HK-2 (cell line): ENCODE data around the gene BRICD5.

Experiments
- DNase-seq: peaks from one replicate; pipeline ENCODE4 v3.0.0-alpha.2; 2018; ENCODE audit not compliant: unreplicated experiment

BRICD5 gene

DNA sequence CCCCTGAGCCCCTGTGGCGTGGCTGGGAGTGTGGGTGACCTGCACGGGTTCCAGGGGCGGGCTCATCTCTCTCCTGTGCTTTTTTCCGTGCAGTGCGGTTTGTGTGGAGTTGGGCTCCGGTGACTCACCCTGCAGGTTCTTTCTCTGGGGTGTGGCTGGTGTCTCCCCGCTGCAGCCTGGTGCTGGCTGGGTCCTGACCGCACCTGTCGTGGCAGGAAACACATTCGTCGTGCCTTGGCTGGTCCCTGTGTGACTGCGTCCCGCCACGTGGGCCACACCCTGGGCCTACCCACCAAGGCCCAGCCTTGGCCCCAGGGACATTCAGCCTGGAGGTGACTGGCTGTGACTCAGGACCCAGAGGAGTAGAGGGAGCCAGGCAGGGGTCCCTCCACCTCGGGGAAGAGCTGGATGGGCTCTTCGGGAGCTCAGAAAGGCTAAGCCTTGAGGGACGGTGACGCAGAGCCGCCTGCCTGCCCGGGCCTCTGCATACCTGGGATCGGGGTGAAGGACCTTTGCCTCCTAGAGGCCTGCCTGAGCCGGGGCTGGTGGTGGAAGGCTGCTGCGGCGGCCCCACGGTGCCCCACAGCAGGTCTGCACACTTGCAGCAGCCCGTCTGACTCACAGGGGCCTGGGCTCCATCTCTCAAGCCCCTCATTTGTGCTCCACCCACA lies 47.3 kb downstream of the BRICD5 start:
- no peak for DNase-seq

DNA sequence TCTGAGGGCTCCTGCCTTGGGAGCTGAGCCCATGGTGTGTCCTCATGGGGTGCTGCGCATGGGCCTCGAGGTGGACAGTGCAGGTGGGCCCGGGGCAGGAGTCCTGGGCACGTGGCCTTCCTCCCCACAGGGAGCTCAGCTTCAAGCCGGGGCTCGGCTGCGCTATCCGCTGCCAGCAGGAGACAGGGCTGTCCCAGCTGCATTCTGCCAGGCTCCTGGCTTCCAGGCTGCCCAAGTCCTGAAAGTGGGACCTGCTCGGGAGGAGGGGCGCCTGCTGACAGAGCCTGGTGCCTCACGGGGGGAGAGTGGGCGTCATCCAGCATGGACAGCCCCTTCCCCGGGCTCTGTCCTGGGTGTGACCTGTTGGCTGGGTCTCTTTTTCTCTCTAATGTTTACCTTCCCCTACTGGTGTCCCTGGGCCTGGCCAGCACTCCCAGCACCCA lies 48.0 kb downstream of the BRICD5 start:
- DNase-seq: no peak

- no peak for DNase-seq
Measured at GRCh38 chr16:2161911-2162310, 48.8 kb downstream of the BRICD5 start.

DNA sequence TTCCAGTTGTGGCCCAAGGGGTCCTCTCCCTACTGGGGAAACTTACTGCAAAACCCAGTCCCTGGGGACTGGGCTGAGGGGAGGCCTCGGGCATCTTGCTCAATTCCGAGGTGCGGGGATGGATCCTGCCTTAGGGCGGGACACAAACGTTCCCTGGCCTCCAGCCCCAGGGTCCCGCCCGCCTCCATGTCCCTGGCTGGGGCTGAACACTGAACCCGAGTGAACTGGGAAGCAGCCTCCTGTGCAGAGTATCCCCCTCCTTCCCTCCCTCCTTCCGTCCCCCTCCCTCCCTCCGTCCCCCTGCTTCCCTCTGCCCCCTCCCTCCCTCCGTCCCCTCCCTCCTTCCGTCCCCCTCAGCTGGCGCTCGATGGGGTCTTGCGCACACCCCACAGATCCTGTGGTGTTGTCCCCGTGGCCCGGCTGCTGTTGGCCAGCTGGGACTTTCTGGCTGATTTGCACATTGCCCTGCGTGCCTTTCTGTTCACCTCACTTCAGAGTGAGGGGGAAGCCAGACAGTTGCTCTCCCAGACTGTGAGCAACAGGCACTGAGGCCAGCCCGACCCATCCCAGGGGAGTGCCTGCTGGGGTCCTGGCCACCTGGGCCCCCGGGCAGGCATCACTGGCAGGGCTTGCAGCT lies 49.6 kb downstream of the BRICD5 start:
- DNase-seq: no peak
